Testis (tissue), 2 donors: ENCODE measurements around the gene MOV10.

ENCODE experiments used
- CTCF ChIP-seq, 3 experiments: fragments of 450-650 bp in 2 of 3; fragments of 200-600 bp in 1 of 3; sonication (generic) in 1 of 3; IDR thresholded peaks; one replicate each; pipeline ENCODE4 v1.5.1; 2016 to 2019; ENCODE audit warnings: antibody characterized with exemption in 3 of 3, mild to moderate bottlenecking in 2 of 3, moderate library complexity in 1 of 3
- POLR2A ChIP-seq: fragments of 450-650 bp; IDR thresholded peaks from one replicate; pipeline ENCODE4 v1.6.1; 2017; ENCODE audit warnings: antibody characterized with exemption, mild to moderate bottlenecking, moderate library complexity

- TF ChIP-seq POLR2A (no peak), CTCF (IDR thresholded peaks at IDR 0.05) (no peak)
These were observed 53.3 kb downstream of the MOV10 start for GRCh38 chr1:112727716-112728115.
